Upper lobe of left lung (tissue), 6 donors: ENCODE measurements around the gene PHLDA1. TPM values are rescaled to one million over a fixed set of nuclear protein-coding genes. Genes with fewer than 3 reads are reported as not detected.

Source experiments
- ATAC-seq, 2 donors: fragments of 200-7000 bp; cut with Tn5 transposase; one replicate each; pipeline ENCODE4 v1.9.1; 2022; ENCODE audit warnings: mild to moderate bottlenecking in 2 of 2, moderate library complexity in 2 of 2; ENCODE audit not compliant: low FRiP score in 2 of 2
- DNase-seq, 2 donors: peaks; one replicate each; pipeline ENCODE4 v3.0.0-alpha.2; 2019 to 2020
- H3K27ac ChIP-seq, 4 donors: fragments of 200-600 bp; sonication (generic); one replicate each; pipeline ENCODE4 v1.5.1; 2016 to 2019
- H3K27me3 ChIP-seq, 4 donors: fragments of 200-600 bp; sonication (generic); one replicate each; pipeline ENCODE4 v1.5.1; 2017 to 2019
- H3K36me3 ChIP-seq, 4 donors: fragments of 200-600 bp; sonication (generic); one replicate each; pipeline ENCODE4 v1.5.1; 2016 to 2019
- H3K4me1 ChIP-seq, 4 donors: fragments of 200-600 bp; sonication (generic); one replicate each; pipeline ENCODE4 v1.5.1; 2018 to 2019
- H3K4me3 ChIP-seq, 4 donors: fragments of 200-600 bp; sonication (generic); one replicate each; pipeline ENCODE4 v1.5.1; 2017 to 2019; ENCODE audit warnings: mild to moderate bottlenecking in 2 of 4, moderate library complexity in 1 of 4
- H3K9me3 ChIP-seq, 4 donors: fragments of 200-600 bp; sonication (generic); one replicate each; pipeline ENCODE4 v1.5.1; 2018 to 2019
- CTCF ChIP-seq, 6 experiments: fragments of 450-650 bp in 4 of 6; fragments of 200-600 bp in 2 of 6; sonication (generic) in 2 of 6; IDR thresholded peaks; one replicate each; pipeline ENCODE4 v1.5.1; 2016 to 2019; ENCODE audit warnings: antibody characterized with exemption in 6 of 6
- EP300 ChIP-seq, 4 donors: sonication (generic); formaldehyde crosslinking; IDR thresholded peaks; one replicate each; pipeline ENCODE4 v1.5.1; 2017; ENCODE audit warnings: antibody characterized with exemption in 4 of 4, control low read depth in 2 of 4
- POLR2A ChIP-seq, 4 donors: fragments of 450-650 bp; IDR thresholded peaks; one replicate each; pipeline ENCODE4 v1.5.1; 2016 to 2017; ENCODE audit warnings: antibody characterized with exemption in 4 of 4, mild to moderate bottlenecking in 2 of 4
- POLR2AphosphoS5 ChIP-seq, 2 donors: sonication (generic); formaldehyde crosslinking; IDR thresholded peaks; one replicate each; pipeline ENCODE4 v1.5.1; 2017; ENCODE audit warnings: antibody characterized with exemption in 2 of 2
- WGBS, 2 donors: methylation state at CpG; one replicate each; pipeline ENCODE4 v1.1.5; 2017 to 2018; 5-methylcytosine and 5-hydroxymethylcytosine counted together
- total RNA-seq, 6 donors: library from RNA; depleted of rRNA in 4 of 6; stranded (reverse); fragments of >200 nt in 4 of 6; gene quantifications; one replicate each; pipeline versions ENCODE4 v1.1.0 to v1.2.1, GENCODE V29; 2016 to 2021
- donor health status: DM: no; HTN: no; CAD: no; lungs with moderate emphysema.
- donor health status: DM: no; HTN: yes; CAD: no; lungs with severe emphysema.

The PHLDA1 gene
- total RNA-seq, 6 donors from 2014 or later, result 5.2 to 31.2 (median 14.0) TPM

GRCh38 chr12:76040461-76040860 lies 8.9 kb upstream of the PHLDA1 start:
- no peak for ATAC-seq
- H3K4me3 ChIP-seq, result no peak overlapping the region
- no peak for DNase-seq
- WGBS, 2 donors, result 88 to 91% methylated on average over 4 of the region's 4 CpGs
- H3K4me1 ChIP-seq, result peaks cover 4 to 6% (median 6%) of the 10 kb centered on the region in 4 donors
- H3K27ac ChIP-seq, result no peak overlapping the region
- TF ChIP-seq POLR2AphosphoS5 (IDR thresholded peaks at IDR 0.05) (no peak), POLR2A (IDR thresholded peaks at IDR 0.05) (no peak), CTCF (IDR thresholded peaks at IDR 0.05) (no peak), EP300 (IDR thresholded peaks at IDR 0.05) (no peak)
- no peaks in the 10 kb centered on the region for H3K27me3 ChIP-seq
- H3K9me3 ChIP-seq, result no peaks in the 10 kb centered on the region
- H3K36me3 ChIP-seq, result peaks cover 0 to 22% (median 0%) of the 10 kb centered on the region in 4 donors

- Histone ChIP-seq H3K4me1 (peaks cover 4 to 10% (median 6%) of the 10 kb centered on the region in 4 donors), H3K27me3 (no peaks in the 10 kb centered on the region), H3K4me3 (no peak overlapping the region), H3K36me3 (peaks cover 0 to 8% (median 0%) of the 10 kb centered on the region in 4 donors), H3K9me3 (no peaks in the 10 kb centered on the region), H3K27ac (no peak overlapping the region)
- no peak for TF ChIP-seq POLR2AphosphoS5 (IDR thresholded peaks at IDR 0.05)
- TF ChIP-seq CTCF (IDR thresholded peaks at IDR 0.05), result no peak
- TF ChIP-seq EP300 (IDR thresholded peaks at IDR 0.05), result no peak
- TF ChIP-seq POLR2A (IDR thresholded peaks at IDR 0.05), result no peak
- no peak for DNase-seq
- no peak for ATAC-seq
- WGBS, 2 donors, result 40 to 47% methylated on average over 2 of the region's 2 CpGs
These were observed 6.6 kb upstream of the PHLDA1 start for GRCh38 chr12:76038176-76038575.

- ATAC-seq (peak; percentile 84 to 88), DNase-seq (no peak)
- Histone ChIP-seq H3K27ac (no peak overlapping the region), H3K36me3 (peaks cover 0 to under 1% (median 0%) of the 10 kb centered on the region in 4 donors), H3K4me3 (no peak overlapping the region), H3K9me3 (no peaks in the 10 kb centered on the region), H3K4me1 (peaks cover 6 to 16% (median 10%) of the 10 kb centered on the region in 4 donors), H3K27me3 (no peaks in the 10 kb centered on the region)
- 29 to 32% methylated on average over 13 of the region's 13 CpGs for WGBS, 2 donors
- TF ChIP-seq POLR2A (IDR thresholded peaks at IDR 0.05), result no peak
- no peak for TF ChIP-seq EP300 (IDR thresholded peaks at IDR 0.05)
- TF ChIP-seq CTCF (IDR thresholded peaks at IDR 0.05), result peak; percentile 51 to 88 (median 86)
- no peak for TF ChIP-seq POLR2AphosphoS5 (IDR thresholded peaks at IDR 0.05)
These were observed 5.8 kb upstream of the PHLDA1 start for GRCh38 chr12:76037130-76038103.

- no peaks in the 10 kb centered on the region for H3K27me3 ChIP-seq
- H3K4me1 ChIP-seq, result peaks cover 12 to 36% (median 19%) of the 10 kb centered on the region in 4 donors
- no peaks in the 10 kb centered on the region for H3K9me3 ChIP-seq
- TF ChIP-seq EP300 (IDR thresholded peaks at IDR 0.05) (no peak), CTCF (IDR thresholded peaks at IDR 0.05) (no peak), POLR2AphosphoS5 (IDR thresholded peaks at IDR 0.05) (no peak), POLR2A (IDR thresholded peaks at IDR 0.05) (no peak)
- H3K4me3 ChIP-seq, result no peak overlapping the region
- no peaks in the 10 kb centered on the region for H3K36me3 ChIP-seq
- DNase-seq (no peak), ATAC-seq (no peak)
- H3K27ac ChIP-seq, result no peak overlapping the region
- WGBS, 2 donors, result 66 to 81% methylated on average over 3 of the region's 3 CpGs
These were observed 3.5 kb upstream of the PHLDA1 start for GRCh38 chr12:76035045-76035444.
